SK-N-SH treated with all-trans-retinoic acid at 6 μM for 48 hours (cell line): ENCODE results near the gene FANCG.
A peak's percentile ranks its signal among the peaks of the same experiment; 100 is the strongest.

Experiments used
- ATAC-seq: fragments of 200-7000 bp; cut with Tn5 transposase; 3 replicates; pipeline ENCODE4 v1.9.1; 2020; ENCODE audit warnings: mild to moderate bottlenecking, moderate library complexity
- ARNTL ChIP-seq: fragments of 450-650 bp; formaldehyde crosslinking; IDR thresholded peaks from 2 replicates; pipeline ENCODE4 v1.5.0; 2020; ENCODE audit warnings: low read depth, mild to moderate bottlenecking, moderate library complexity, borderline replicate concordance
- CSDC2 ChIP-seq: fragments of 250-450 bp; sonication (Bioruptor Pico); IDR thresholded peaks from 2 replicates; pipeline ENCODE4 v1.5.0; 2020; ENCODE audit warnings: mild to moderate bottlenecking, moderate library complexity
- CSRNP3 ChIP-seq: fragments of 250-450 bp; sonication (Bioruptor Pico); IDR thresholded peaks from 2 replicates; pipeline ENCODE4 v1.5.1; 2021; ENCODE audit warnings: mild to moderate bottlenecking, moderate library complexity
- ESRRG ChIP-seq: fragments of 250-450 bp; sonication (Bioruptor Pico); IDR thresholded peaks from 2 replicates; pipeline ENCODE4 v1.6.1; 2021; ENCODE audit warnings: mild to moderate bottlenecking
- PATZ1 ChIP-seq: fragments of 250-450 bp; sonication (Bioruptor Pico); IDR thresholded peaks from 2 replicates; pipeline ENCODE4 v1.8.0; 2020; ENCODE audit warnings: mild to moderate bottlenecking, moderate library complexity, borderline replicate concordance
- POU6F1 ChIP-seq: fragments of 250-450 bp; sonication (Bioruptor Pico); IDR thresholded peaks from 2 replicates; pipeline ENCODE4 v1.8.0; 2021; ENCODE audit warnings: low read depth, mild to moderate bottlenecking, moderate library complexity, borderline replicate concordance
- RARB ChIP-seq: fragments of 250-450 bp; sonication (Bioruptor Pico); IDR thresholded peaks from 2 replicates; pipeline ENCODE4 v1.8.0; 2021; ENCODE audit warnings: mild to moderate bottlenecking, moderate library complexity
- TOX ChIP-seq: fragments of 250-450 bp; sonication (Bioruptor Pico); IDR thresholded peaks from 2 replicates; pipeline ENCODE4 v1.8.0; 2021; ENCODE audit warnings: mild to moderate bottlenecking, moderate library complexity, borderline replicate concordance
- ZC3H10 ChIP-seq: fragments of 250-450 bp; sonication (Bioruptor Pico); IDR thresholded peaks from 2 replicates; pipeline ENCODE4 v1.5.1; 2021; ENCODE audit warnings: mild to moderate bottlenecking, moderate library complexity
- ZFP3 ChIP-seq: fragments of 250-450 bp; sonication (Bioruptor Pico); IDR thresholded peaks from 2 replicates; pipeline ENCODE4 v1.5.0; 2020; ENCODE audit warnings: mild to moderate bottlenecking, moderate library complexity
- ZFP30 ChIP-seq: fragments of 450-650 bp; formaldehyde crosslinking; IDR thresholded peaks from 2 replicates; pipeline ENCODE4 v1.5.0; 2022; ENCODE audit warnings: mild to moderate bottlenecking, moderate library complexity
- ZNF565 ChIP-seq: fragments of 450-650 bp; formaldehyde crosslinking; conservative IDR thresholded peaks from 2 replicates; pipeline ENCODE4 v1.5.0; 2020; ENCODE audit warnings: low read depth, mild to moderate bottlenecking, moderate library complexity
- ZNF70 ChIP-seq: fragments of 450-650 bp; formaldehyde crosslinking; IDR thresholded peaks from 2 replicates; pipeline ENCODE4 v1.5.0; 2020; ENCODE audit warnings: mild to moderate bottlenecking, moderate library complexity
- ZNF8 ChIP-seq: fragments of 450-650 bp; formaldehyde crosslinking; IDR thresholded peaks from 2 replicates; pipeline ENCODE4 v1.5.0; 2020; ENCODE audit warnings: mild to moderate bottlenecking, moderate library complexity
- TF ChIP-seq, protein P1 (sequence below): fragments of 250-450 bp; sonication (Bioruptor Pico); IDR thresholded peaks from 2 replicates; pipeline ENCODE4 v1.5.1; 2020; ENCODE audit warnings: low read depth, mild to moderate bottlenecking, moderate library complexity
- TF ChIP-seq, protein P2 (sequence below): fragments of 250-450 bp; sonication (Bioruptor Pico); IDR thresholded peaks from 2 replicates; pipeline ENCODE4 v1.5.0; 2020; ENCODE audit warnings: mild to moderate bottlenecking, moderate library complexity

The FANCG gene

DNA sequence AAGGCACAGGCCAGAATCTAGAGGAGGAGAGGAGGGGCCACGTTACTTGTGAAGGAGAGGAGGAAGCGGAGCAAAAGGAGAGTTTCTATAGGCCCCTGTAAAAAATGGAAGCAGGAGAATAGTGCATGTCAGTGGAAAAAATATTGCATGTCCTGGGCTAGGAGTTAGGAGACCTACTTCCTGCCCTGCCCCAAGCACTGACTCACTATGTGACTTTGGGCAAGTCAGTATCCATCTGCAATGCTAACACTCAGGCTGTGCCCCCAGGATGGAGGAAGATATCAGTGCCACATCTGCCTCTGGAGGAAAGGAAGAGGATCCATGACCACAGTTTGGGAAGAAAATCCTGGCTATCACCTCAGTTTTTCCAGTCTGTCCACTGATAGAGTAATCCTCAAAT lies 9.7 kb upstream of the FANCG start:
- no peak for ATAC-seq
- TF ChIP-seq ZFP3 (CRISPR knock-in tag) (no peak), PATZ1 (CRISPR knock-in tag) (no peak), ZNF8 (no peak), ZFP30 (no peak), POU6F1 (CRISPR knock-in tag) (no peak), TOX (CRISPR knock-in tag) (no peak), ESRRG (CRISPR knock-in tag) (no peak), ZNF70 (no peak), ZC3H10 (no peak), CSDC2 (CRISPR knock-in tag) (no peak), ARNTL (no peak), CSRNP3 (CRISPR knock-in tag) (no peak), ZNF565 (CRISPR knock-in tag) (no peak)
- TF ChIP-seq, protein P1, sequence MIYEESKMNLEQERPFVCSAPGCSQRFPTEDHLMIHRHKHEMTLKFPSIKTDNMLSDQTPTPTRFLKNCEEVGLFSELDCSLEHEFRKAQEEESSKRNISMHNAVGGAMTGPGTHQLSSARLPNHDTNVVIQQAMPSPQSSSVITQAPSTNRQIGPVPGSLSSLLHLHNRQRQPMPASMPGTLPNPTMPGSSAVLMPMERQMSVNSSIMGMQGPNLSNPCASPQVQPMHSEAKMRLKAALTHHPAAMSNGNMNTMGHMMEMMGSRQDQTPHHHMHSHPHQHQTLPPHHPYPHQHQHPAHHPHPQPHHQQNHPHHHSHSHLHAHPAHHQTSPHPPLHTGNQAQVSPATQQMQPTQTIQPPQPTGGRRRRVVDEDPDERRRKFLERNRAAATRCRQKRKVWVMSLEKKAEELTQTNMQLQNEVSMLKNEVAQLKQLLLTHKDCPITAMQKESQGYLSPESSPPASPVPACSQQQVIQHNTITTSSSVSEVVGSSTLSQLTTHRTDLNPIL (CRISPR knock-in tag), result no peak
- TF ChIP-seq, protein P2, sequence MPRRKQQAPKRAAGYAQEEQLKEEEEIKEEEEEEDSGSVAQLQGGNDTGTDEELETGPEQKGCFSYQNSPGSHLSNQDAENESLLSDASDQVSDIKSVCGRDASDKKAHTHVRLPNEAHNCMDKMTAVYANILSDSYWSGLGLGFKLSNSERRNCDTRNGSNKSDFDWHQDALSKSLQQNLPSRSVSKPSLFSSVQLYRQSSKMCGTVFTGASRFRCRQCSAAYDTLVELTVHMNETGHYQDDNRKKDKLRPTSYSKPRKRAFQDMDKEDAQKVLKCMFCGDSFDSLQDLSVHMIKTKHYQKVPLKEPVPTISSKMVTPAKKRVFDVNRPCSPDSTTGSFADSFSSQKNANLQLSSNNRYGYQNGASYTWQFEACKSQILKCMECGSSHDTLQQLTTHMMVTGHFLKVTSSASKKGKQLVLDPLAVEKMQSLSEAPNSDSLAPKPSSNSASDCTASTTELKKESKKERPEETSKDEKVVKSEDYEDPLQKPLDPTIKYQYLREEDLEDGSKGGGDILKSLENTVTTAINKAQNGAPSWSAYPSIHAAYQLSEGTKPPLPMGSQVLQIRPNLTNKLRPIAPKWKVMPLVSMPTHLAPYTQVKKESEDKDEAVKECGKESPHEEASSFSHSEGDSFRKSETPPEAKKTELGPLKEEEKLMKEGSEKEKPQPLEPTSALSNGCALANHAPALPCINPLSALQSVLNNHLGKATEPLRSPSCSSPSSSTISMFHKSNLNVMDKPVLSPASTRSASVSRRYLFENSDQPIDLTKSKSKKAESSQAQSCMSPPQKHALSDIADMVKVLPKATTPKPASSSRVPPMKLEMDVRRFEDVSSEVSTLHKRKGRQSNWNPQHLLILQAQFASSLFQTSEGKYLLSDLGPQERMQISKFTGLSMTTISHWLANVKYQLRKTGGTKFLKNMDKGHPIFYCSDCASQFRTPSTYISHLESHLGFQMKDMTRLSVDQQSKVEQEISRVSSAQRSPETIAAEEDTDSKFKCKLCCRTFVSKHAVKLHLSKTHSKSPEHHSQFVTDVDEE (CRISPR knock-in tag), result no peak

DNA sequence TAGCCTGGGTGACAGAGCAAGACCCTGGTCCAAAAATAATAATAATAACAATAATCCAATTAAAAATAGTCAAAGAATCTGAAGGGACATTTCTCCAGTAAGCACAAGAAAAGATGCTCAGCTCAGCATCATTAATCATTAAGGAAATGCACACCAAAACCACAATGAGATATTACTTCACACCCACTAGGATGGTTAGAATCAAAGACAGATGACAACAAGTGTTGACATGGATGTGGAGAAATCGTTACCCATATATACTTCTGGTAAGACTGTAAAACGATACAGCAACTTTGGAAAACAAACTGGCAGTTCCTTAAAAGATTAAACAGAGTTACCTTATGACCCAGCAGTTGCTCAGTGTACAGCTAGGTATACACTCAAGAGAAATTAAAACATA lies 5.3 kb upstream of the FANCG start:
- ATAC-seq, result no peak
- TF ChIP-seq ZNF8, result no peak

DNA sequence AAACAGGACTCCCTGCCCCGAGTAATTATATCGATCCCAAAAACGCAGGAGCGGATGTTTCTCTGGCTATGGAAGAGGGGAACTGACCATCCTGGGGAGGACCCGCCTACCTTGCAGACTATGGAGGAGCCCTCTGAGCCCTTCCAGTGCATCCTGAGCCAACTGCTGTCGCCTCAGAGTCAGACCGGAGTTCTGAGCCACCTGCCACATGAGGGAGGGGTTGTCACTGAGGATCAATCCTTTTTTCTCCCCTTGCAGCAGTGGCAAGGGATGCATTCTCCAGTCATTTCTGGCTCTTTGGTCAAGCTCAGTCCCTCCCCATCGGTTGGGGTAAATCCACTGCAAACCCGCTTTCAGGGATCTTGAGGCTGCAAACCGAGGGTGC lies 709 bp downstream of the FANCG start:
- ATAC-seq, result peak; percentile 20
- no peak for TF ChIP-seq RARB (CRISPR knock-in tag)
- no peak for TF ChIP-seq POU6F1 (CRISPR knock-in tag)
- TF ChIP-seq CSDC2 (CRISPR knock-in tag), result no peak
- TF ChIP-seq, protein P1 (CRISPR knock-in tag), result no peak
- no peak for TF ChIP-seq ZNF565 (CRISPR knock-in tag)
